Gastroesophageal sphincter (tissue), 3 donors: Measurements from ENCODE around the gene CCZ1.
"Not testable (repeated sequence)": the region's sequence is repeated elsewhere in the genome, so short reads cannot be mapped to it uniquely, and the experiment has no call there.

Source experiments
- CTCF ChIP-seq, 4 experiments: fragments of 200-600 bp in 2 of 4; fragments of 450-650 bp in 2 of 4; sonication (generic) in 1 of 4; IDR thresholded peaks; one replicate each; pipeline ENCODE4 v1.5.1; 2017 to 2019; ENCODE audit warnings: antibody characterized with exemption in 4 of 4, mild to moderate bottlenecking in 2 of 4, moderate library complexity in 2 of 4
- EP300 ChIP-seq: sonication (generic); formaldehyde crosslinking; IDR thresholded peaks from one replicate; pipeline ENCODE4 v1.6.1; 2017; ENCODE audit warnings: antibody characterized with exemption, mild to moderate bottlenecking
- POLR2A ChIP-seq, 2 donors: fragments of 450-650 bp; IDR thresholded peaks; one replicate each; pipeline ENCODE4 v1.6.1; 2017; ENCODE audit warnings: antibody characterized with exemption in 2 of 2, mild to moderate bottlenecking in 2 of 2, moderate library complexity in 1 of 2
- POLR2AphosphoS5 ChIP-seq: sonication (generic); formaldehyde crosslinking; IDR thresholded peaks from one replicate; pipeline ENCODE4 v1.6.1; 2017; ENCODE audit warnings: antibody characterized with exemption

DNA sequence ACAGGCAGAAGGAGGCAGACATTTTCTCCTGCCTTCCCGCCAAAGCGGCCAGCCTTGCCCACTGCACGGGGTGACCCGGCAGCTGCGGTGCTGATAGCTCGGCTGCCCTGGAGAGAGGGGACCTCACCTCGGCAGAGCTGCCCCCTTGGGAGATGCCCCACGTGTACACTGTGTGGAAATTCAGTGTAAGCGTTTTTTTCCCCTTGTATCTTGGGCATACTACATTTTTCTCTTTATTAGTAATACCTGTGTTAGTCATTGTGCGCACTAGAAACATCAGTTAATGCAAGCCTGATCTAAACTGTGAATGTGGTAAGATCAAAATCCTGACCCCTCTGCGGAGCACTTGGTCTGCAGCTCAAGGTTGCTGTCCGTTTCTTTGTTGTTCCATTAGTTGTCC lies 26.1 kb downstream of the CCZ1 start:
- TF ChIP-seq CTCF (IDR thresholded peaks at IDR 0.05); POLR2AphosphoS5; EP300; POLR2A (IDR thresholded peaks at IDR 0.05): not testable (repeated sequence)
